OCI-LY3 (cell line): ENCODE results near the gene ERBB2.

Experiments
- CTCF ChIP-seq: fragments of 200-600, 300-600 bp; sonication (generic); IDR thresholded peaks from 2 replicates; pipeline ENCODE4 v1.5.1; 2014; ENCODE audit warnings: antibody characterized with exemption, low read length, low read depth
- EZH2phosphoT487 ChIP-seq: fragments of 200-600 bp; shearing (Covaris generic); IDR thresholded peaks from 2 replicates; pipeline ENCODE4 v1.6.1; 2018; ENCODE audit warnings: antibody characterized with exemption, mixed run types, low read depth

- TF ChIP-seq CTCF: no peak
- no peak for TF ChIP-seq EZH2phosphoT487
Observed at GRCh38 chr17:39663688-39664580, 35.9 kb upstream of the ERBB2 start.
